Anterior cingulate cortex (tissue), 58 donors: Measurements from ENCODE around the gene CD8B.
"Not testable (repeated sequence)": the region's sequence is repeated elsewhere in the genome, so short reads cannot be mapped to it uniquely, and the experiment has no call there.

Experiments
- DNase-seq, 58 donors: peaks; one replicate each; lab custom pipeline; 2025; lab: John Stamatoyannopoulos, UW

CD8B gene

DNA sequence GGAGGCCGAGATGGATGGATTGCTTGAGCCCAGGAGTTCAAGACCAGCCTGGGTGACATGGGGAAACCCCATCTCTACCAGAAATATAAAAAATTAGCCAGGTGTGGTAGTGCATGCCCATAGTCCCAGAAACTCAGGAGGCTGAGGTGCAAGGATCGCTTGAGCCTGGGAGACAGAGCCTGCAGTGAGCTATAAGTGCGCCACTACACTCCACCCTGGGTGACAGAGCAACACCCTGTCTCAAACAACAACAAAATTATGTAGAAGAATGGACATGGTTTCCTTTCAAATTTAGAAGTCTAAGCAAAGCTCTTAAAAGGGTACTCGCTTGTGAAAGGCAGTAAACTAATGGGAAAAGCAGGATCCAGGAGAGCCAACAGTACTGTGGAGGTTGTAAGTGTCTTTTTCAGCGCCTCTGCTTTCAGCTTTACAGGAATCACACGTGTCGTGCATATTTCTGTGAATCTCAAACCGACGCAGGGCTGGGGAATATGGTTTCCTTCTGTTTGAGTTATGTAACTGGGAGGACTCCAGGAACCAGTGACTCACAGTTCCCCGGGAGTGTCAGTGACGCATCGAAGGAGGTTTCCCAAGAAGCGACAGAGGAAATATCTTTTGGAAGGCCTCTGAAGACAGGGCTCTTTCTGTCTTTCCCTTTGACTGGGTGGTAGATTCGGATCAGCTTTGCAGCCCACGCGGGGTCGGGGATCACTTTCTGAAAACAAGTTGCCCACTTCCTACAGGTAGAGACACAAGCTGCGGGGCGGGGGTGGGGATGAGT, 24.6 kb downstream of the CD8B start:
- DNase-seq, result peak in 40 of 58 donors; percentile 0 to 83 (median 19)

DNA sequence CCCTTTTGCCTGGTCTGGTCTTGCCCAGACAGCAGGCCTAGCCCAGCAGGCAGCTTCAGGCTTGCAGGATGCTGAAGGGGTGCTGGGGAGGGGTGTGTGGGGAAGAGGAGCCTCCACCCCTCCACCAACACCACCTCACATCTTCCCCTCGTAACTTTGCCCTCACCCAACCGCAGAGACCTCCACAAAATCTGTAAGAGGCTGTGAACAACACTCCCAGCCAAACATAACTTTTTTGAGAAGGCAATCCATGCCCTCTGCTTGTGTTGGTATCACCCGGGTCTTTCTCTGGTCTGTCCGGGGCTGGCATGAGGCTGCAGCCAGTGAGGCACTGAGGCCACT, 26.2 kb downstream of the CD8B start:
- not testable (repeated sequence) for DNase-seq

DNA sequence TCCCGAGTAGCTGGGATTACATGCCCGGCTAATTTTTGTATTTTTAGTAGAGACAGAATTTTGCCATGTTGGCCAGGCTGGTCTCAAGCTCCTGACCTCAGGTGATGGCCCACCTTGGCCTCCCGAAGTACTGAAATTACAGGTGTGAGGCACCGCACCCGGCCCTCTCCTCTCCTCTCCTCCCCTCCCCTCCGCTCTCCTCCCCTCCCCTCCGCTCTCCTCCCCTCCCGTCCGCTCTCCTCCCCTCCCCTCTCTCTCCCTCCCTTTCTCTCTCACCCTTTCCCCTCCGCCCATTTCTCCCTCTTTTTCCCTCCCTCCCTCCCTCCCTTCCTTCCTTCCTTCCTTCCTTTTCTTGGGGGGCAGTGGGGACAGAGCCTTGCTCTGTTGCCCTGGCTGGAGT, 28.4 kb downstream of the CD8B start:
- no peak for DNase-seq

DNA sequence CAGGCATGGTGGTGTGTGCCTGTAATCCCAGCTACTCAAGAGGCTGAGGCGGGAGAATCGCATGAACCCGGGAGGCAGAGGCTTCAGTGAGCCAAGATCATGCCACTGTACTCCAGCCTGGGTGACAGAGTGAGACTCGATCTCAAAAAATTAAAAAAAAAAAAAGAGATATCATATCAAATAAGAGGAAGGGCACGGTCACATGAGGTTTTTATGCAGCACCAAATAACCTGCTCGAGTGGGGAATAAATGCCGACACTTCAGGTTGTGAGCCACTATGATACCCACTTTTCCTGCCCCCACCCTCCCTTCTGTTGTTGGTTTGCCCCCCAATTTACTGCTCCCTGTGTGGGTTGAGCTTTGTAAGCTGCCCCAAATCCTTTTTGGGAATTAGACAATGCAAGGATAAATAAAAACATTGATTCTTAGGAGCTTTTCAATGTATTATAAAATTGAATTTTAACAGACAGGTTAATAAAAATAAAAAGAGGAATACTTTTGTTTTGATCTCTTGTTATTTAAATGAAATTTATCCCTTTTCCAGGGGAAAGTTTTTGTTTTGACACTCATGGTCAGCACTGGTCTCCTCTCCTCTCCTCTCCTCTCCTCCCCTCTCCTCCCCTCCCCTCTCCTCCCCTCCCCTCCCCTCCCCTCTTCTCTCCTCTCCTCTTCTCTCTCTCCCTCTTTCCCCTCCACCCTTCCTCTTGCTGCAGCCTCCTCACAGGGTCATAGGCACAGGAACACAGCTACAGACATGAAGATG, 29.2 kb downstream of the CD8B start:
- DNase-seq, result no peak

DNA sequence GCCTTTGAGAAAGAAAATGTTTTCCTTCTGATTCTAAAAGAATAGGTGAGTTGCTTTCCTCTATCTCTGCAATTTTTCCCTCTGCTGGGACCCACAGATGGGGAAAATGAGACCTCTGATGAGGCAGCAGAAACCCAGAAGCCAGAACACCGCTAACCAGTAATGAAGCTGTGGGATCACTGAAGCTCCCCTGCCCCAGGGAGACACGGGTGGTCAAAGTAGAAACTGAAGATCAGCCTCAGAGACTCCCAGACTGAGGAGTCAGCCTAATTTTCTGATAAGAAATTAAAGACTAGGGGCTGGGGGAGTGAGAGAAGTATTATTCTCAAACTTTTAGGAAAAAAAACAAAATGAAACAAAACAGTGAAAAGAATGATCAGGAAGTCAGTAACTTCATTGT, 30.1 kb downstream of the CD8B start:
- DNase-seq, result no peak

DNA sequence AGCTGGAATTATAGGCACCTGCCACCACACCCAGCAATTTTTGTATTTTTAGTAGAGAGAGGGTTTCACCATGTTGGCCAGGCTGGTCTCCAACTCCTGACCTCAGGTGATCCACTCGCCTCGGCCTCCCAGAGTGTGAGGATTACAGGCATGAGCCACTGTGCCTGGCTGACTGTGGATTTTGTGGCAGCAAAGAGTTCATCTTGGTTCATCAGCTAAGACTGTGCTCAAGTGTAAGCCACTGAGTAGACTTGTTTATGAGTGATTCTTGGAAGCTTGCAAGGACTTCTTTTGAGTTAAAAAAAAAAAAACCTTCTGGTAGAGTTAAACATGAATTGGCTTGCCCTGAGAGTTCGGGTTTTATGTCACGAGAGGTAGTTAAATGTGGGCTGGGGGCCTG, 34.7 kb downstream of the CD8B start:
- DNase-seq, result no peak

DNA sequence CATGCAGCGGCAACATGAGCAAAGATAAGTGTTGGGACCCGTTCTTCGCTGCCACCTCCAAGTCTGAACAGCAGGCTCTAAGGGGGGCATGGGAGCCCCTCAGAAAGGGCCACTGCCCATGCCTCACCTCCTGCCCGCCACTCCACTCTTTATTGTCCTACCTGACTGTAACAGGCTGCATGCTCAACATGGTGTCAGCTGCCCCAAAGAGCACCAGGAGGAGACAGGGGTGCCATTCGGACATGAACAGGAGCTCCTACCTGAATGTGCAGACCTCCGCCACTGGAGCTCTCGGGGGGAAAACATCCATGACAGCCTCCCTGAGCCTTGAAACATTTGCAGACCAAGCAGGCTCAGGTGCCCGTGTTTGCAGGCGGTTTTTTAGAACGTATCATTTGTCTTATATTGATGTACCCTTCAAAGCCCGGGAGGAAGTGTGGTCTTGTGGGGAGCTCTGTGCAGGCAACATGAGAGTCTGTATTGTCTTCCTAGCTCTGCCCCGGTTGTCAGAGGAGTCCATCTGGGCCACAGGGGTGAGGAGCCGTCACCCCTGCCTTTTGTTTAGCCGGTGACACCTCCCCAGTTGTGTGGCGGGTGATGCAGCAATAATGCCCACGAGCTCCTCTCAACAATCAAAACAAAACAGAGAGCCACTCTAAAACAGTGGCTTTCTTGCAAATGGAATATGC, 35.8 kb downstream of the CD8B start:
- no peak for DNase-seq

DNA sequence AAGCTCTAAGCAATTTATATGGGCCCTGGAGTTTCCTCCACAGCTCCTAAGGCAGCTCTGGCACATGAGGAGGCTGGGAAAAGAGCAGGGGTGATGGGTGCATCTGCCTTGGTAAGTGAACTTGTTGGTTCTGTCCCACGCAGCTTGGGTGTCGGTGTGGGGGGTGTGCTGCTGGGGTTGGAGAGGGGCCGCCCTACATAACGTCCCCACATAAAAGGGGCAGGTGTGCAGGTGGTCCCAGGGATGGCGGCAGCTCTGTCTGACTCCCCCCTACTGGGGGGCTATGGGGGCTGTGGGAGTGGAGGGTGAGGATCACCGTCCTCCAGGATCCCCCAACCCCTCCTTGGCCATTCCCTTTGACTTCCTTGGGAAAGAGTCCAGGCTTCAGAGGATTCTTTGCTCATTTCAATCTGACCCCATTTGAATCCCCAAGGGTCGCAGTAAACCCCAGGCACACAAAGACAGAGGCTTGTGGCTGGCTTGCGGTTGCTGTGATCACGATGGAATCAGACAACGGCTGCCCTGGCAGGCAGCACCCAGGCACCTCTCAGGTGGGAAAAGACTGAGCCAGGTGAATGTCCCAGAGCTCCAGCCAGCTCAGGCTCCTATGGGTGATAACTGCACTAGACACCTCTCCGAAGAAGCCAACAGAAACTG, 36.5 kb downstream of the CD8B start:
- no peak for DNase-seq

DNA sequence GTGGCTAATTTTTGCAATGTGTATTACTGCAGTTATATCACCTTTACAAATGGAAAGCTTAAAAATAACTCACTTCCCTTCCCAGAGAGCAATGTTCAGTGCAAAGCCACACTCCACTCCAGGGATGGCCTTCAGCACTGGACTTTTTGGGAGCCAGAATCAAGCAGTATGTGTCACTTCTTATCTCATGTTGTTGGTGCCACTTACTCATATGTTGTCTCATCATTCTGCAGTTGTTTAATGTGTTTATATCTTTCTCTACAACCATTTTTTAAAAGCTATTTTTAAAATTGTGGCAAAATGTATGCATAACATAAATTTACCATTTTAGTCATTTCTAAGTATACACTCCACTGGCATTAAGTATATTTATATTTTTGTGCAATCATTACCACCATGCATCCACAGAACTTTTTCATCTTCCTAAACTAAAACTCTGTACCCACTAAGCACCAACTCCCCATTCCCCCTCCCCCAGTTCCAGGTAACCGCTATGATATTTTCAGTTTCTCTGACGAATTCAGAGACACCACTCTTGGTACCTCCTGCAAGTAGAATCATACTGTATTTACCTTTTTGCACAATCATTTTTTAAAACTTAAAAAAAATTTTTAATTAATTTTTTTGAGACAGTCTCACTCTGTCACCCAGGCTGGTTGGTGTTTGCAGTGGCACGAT, 38.9 kb downstream of the CD8B start:
- no peak for DNase-seq

DNA sequence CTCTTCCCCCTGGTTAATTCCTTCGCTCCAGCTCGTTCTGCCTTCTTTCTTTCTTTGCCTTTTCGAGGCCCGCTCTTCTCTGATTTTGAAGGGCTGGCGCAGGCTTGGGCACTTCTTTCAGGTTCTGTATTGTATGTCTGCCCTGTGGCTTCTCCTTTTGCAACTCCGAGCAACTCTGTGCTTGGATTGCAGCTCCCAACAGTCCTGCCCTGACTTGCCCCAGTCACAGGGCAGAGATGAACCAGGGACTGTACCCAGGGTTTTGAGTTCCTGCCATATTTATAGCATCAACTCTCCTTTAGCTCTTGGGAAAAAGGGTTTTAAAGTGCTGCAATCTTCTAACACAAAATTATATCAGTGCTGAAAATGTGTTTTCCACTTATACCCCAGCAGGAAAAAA, 39.8 kb downstream of the CD8B start:
- no peak for DNase-seq

DNA sequence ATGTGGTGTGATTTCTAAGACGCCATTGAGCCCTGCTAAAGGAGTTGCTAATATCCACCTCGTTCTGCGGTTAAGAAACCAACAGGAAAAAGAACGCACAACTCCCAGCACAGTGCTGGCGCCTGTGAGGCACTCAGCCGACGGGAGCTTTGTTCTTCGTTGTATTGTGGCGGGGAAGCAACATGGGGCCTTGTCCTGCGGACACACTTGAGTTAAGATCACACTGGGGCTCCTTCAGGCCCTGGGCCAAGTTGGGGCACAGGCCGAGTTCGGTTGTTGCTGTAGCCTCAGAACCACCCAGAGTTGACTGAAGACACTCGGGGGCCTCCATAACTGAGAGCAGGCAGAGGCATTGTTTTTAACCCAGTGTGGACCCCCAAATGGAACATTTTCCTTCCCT, 40.4 kb downstream of the CD8B start:
- no peak for DNase-seq

DNA sequence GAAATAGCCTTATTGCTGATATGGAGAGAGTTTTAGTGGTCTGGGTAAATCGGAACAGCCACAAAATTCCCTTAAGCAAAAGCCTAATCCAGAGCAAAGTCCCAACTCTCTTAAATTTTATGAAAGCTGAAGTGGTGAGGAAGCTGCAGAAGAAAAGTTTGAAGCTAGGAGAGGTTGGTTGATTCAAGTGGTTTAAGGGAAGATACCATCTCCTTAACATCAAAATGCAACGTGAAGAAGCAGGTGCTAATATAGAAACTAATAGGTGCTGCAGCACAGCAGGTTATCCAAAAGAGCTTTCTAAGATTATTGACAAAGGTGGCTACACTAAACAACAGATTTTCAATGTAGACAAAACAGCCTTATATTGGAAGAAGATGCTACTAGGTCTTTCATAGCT, 42.7 kb downstream of the CD8B start:
- DNase-seq, result no peak

DNA sequence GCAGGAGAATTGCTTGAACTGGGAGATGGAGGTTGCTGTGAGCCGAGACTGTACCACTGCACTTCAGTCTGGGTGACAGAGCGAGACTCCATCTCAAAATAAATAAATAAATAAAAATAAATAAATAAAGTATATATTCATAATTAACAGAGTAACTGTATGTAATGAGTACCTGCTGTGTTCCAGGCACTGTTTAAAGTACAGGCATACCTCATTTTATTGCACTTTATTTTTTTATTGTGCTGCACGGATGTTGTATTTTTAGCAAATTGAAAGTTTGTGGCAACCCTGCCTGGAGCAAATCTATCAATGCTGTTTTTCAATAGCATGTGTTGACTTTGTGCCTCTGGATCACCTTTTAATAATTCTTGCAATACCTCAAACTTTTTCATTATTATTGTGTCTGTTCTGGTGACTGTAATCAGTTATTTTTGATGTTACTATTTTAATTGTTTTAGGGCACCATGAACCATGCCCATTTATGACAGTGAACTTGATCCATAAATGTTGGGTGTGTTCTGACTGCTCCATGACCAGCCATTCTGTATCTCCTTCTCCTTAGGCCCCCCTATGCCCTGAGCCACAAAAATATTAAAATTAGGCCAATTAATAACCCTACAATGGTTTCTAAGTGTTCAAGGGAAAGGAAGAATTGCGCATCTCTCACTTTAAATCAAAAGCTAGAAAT, 43.4 kb downstream of the CD8B start:
- no peak for DNase-seq

DNA sequence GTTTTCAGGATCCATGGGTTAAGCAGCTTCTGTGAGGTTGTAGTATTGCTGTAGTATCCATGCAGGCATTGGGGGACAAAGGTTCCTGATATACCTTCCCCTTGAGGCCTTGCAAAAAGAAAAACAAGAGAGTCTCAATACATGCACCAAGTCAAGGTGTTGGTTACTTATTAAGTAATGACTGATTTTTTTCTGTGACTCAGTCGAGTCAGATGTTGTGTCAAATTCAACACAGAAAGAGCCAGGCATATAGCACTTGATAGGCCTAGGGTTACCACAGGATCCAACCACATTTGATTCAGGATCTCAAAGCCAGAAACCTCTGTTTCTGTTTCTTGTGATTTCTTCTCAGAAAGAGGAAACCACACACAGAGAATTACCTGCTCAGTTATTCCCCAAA, 46.1 kb downstream of the CD8B start:
- DNase-seq, result no peak

DNA sequence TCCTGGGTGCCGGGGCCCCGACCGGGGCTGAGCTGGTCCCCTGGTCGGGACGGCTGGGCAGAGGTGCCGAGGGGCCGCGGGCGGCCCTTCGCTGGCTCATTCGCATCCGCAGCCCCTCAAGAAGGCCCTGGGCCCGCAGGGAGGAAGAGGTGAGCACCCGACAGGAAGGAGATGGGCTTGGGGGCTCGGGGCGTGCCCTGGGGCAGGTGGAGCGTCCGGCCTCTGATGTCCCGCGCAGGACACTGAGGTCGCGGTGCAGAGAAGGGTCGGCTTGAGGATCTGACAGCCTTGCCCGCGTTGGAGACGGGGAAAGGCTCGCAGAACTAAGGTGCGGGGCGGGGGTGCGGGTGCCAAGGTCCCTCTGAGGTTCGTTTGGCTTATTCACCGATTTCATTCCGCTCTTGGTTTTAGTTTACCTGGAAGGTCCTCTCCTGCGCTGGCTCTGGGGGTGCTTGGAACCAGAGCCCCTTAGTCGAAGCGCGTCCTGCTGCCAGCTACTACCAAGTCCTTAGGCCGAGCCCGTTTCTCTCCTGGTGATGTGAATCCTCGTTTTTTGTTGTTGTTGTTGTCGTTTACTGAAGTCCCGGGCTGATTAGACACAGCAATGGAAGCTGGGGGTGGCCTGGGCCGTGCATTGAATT, 52.1 kb downstream of the CD8B start:
- DNase-seq, result no peak

DNA sequence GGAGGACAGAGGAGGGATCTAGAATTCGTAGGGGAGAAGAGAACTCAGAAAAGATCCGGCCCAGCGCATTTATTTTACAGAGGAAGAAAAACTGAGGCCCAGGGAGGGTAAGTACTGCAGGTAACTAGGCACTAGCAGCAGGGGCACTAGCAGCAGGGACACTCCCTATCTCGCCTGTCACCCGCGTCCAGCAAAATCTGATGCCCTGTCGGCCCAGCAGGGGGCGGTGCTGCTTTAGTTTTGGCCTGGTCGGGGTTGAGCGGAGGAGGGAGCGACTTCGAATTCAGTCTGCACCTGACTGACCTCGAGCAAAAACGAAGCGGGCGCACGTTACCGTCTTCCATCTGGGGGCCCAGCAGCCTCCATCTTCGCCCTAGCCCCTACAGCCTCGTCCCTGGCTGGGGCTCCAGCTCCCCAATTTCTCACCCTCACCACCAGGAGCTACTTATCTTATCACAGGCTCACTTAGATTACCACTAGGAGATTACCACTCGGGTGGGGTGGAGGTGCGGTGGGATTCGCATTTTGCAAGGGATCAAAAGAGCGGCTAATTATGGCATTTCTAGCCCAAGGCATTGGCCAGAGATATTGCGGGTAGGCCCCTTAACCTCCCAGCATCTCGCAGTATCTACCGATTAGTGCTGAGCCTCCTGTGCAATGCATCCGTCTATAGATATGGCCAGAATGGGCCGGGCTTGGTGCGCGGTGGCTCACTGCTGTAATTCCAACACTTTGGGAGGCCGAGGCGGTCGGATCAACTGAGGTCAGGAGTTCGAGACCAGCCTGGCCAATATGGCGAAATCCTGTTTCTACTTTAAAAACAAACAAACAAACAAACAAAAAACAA, 53.1 kb downstream of the CD8B start:
- peak; percentile 5 to 94 (median 68) for DNase-seq

DNA sequence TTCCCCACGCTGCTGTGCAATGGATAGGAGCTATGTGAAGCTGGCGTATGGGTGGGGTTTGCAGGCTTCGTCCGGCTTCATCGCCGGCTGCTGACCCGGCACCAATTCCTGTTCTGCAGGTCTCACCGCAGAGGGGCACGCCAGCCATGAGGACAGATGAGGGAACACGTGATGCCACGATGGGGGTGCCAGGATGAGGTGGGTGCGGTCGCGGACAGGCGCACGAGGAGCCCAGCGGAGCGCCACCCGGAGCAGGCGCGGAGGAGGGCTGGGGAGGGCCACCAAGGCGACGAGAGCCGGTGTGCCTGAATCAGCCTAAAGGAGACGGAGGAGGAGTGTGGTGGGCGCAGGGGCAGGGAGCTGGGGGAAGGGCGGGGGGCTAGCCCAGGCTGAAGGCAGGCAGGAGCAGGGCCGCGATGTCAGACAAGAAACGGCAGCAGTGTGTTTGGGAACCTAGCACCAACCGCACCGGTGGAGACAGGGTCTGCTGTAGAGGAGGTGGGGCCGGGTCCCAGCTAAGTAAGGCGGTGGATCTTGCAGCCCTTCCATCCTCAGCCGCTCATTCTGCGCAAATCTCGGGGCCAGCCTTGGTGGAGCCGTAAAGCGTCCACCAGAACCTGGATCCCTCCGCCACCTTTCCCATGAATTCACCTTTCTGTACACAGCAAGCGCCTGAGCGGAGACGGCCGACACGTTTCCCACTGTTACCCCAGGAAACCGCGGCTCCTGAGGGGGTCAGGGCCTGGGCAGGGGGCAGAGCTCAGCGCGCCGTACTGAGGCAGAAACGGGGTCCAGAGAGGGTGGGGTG, 54.0 kb downstream of the CD8B start:
- DNase-seq, result peak in 54 of 58 donors; percentile 4 to 89 (median 52)

DNA sequence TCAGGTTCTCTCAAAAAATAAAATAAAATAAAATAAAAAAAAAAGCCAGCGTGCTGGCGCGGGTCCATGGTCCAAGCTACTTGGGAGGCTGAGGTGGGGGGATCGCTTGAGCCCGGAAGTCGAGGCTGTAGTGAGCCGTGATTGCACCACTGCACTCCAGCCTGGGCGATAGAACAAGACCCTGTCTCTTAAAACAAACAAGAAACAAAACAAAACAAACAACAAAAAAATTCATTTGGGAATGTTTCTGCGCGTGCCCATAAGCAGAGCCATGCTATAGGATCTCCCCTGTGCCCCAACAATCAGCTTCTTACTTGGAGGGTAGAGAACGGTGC, 54.6 kb downstream of the CD8B start:
- peak in 2 of 58 donors; percentile 30 to 42 for DNase-seq
